A673 (cell line): ENCODE measurements around the gene SIAH2. TPM values are rescaled to one million over a fixed set of nuclear protein-coding genes. Genes with fewer than 3 reads are reported as not detected.
A peak's percentile ranks its signal among the peaks of the same experiment; 100 is the strongest.

Experiments
- Bru-seq: library from RNA; stranded (reverse); fragments of 400-500 nt; gene quantifications from one replicate; lab custom pipeline; 2021; lab: Mats Ljungman, UMichigan
- BruChase-seq, 2 experiments: library from RNA; stranded (reverse); fragments of 400-500 nt; gene quantifications; one replicate each; lab custom pipeline; 2021; lab: Mats Ljungman, UMichigan
- BruUV-seq: library from RNA; stranded (reverse); fragments of 400-500 nt; replicated peaks from 2 replicates; lab custom pipeline; 2021; lab: Mats Ljungman, UMichigan
- CTCF ChIA-PET: fragments of 300-600 bp; sonication (Branson Sonifier 250); formaldehyde crosslinking; loops from one replicate; lab custom pipeline; 2022; ENCODE audit warnings: antibody characterized with exemption; lab: Charles Lee
- POLR2A ChIA-PET: fragments of 300-600 bp; sonication (Branson Sonifier 250); formaldehyde crosslinking; loops from one replicate; lab custom pipeline; 2022; ENCODE audit warnings: antibody characterized with exemption; ENCODE audit not compliant: low non-redundant PET; lab: Charles Lee
- DNase-seq: peaks from one replicate; pipeline ENCODE4 v3.0.0-alpha.2; 2015; ENCODE audit warnings: low spot score
- H3K27ac ChIP-seq: fragments of 200-600 bp; sonication (generic); 2 replicates; pipeline ENCODE4 v1.5.1; 2016; ENCODE audit warnings: mixed run types, low read depth, mild to moderate bottlenecking, mixed read lengths, antibody characterized with exemption, low read length; ENCODE audit not compliant: poor library complexity, severe bottlenecking
- H3K27me3 ChIP-seq: fragments of 200-600 bp; sonication (generic); replicated peaks from 2 replicates; pipeline ENCODE4 v1.6.1; 2017; ENCODE audit warnings: mixed run types, low read depth, mild to moderate bottlenecking, mixed read lengths, antibody characterized with exemption, low read length; ENCODE audit not compliant: insufficient read depth, poor library complexity
- H3K36me3 ChIP-seq: fragments of 200-600 bp; sonication (generic); 2 replicates; pipeline ENCODE4 v1.6.1; 2016; ENCODE audit warnings: mixed run types, mild to moderate bottlenecking, mixed read lengths, antibody characterized with exemption, low read length; ENCODE audit not compliant: insufficient read depth, poor library complexity, severe bottlenecking
- H3K4me1 ChIP-seq: fragments of 200-600 bp; sonication (generic); 2 replicates; pipeline ENCODE4 v1.6.1; 2017; ENCODE audit warnings: mixed run types, mild to moderate bottlenecking, mixed read lengths, antibody characterized with exemption, low read length; ENCODE audit not compliant: insufficient read depth, poor library complexity, severe bottlenecking
- H3K4me3 ChIP-seq: fragments of 200-600 bp; sonication (generic); 2 replicates; pipeline ENCODE4 v1.5.1; 2016; ENCODE audit warnings: low read depth, mixed run types, mild to moderate bottlenecking, mixed read lengths, low read length; ENCODE audit not compliant: poor library complexity, severe bottlenecking
- H3K9me3 ChIP-seq: fragments of 200-600 bp; sonication (generic); 2 replicates; pipeline ENCODE4 v1.6.1; 2016; ENCODE audit warnings: mixed run types, low read depth, mild to moderate bottlenecking, mixed read lengths, antibody characterized with exemption, low read length; ENCODE audit not compliant: poor library complexity, severe bottlenecking
- CTCF ChIP-seq: fragments of 300-800, 200-600 bp; sonication (generic); conservative IDR thresholded peaks from 2 replicates; pipeline ENCODE4 v1.5.1; 2017; ENCODE audit warnings: low read depth, mild to moderate bottlenecking, antibody characterized with exemption, low read length, moderate library complexity, mixed read lengths
- EZH2 ChIP-seq: fragments of 200-600 bp; sonication (generic); IDR thresholded peaks from 2 replicates; pipeline ENCODE4 v1.6.1; 2017; ENCODE audit warnings: borderline replicate concordance, low read depth, mild to moderate bottlenecking, mixed read lengths, antibody characterized with exemption, low read length; ENCODE audit not compliant: poor library complexity, severe bottlenecking
- intact Hi-C: fragments of 100-400 bp; cut with micrococcal nuclease; formaldehyde crosslinking; loops from one replicate; pipeline ENCODE4 v1.10.0; 2022; ENCODE audit not compliant: unreplicated experiment
- long read RNA-seq: library from polyadenylated mRNA; stranded (forward); transcript quantifications from one replicate; pipeline ENCODE4 v2.0.0, GENCODE V29; 2022
- total RNA-seq: library from RNA; stranded (reverse); gene quantifications from 2 replicates; pipeline ENCODE4 v1.2.3, GENCODE V29; 2021

SIAH2 gene
- 26.8 and 28.8 TPM in 2 replicates for total RNA-seq
- percentile 86 among the genes with signal in this experiment for Bru-seq, nascent RNA
- percentile 80 among the genes with signal in this experiment for BruChase-seq, experiment 1, labeled RNA remaining after a 2-hour chase
- BruChase-seq, experiment 2, labeled RNA remaining after a 6-hour chase = percentile 63 among the genes with signal in this experiment
- long read RNA-seq, transcript SIAH2-201 (2 exons, 2,517 nt) = major isoform, 107 of 115 reads
- long read RNA-seq, partial matches to known transcripts = 0 of 115 reads
- long read RNA-seq, other reads (novel, unspliced or antisense) = 8 of 115 reads

GRCh38 chr3:150763122-150763840, at the start of gene SIAH2:
TSS of gene SIAH2 (minus strand) at chr3:150763169. CDS start at chr3:150762849, 320 bp downstream.
- peak; percentile 96 for DNase-seq
- TF ChIP-seq CTCF = no peak
- TF ChIP-seq EZH2 = no peak
- BruUV-seq = no TSS peak
- Histone ChIP-seq H3K9me3 (no peaks in the 10 kb centered on the region), H3K36me3 (peaks cover 9% of the 10 kb centered on the region), H3K27ac (peak within 1 kb of the TSS; percentile 87), H3K27me3 (no peaks in the 10 kb centered on the region), H3K4me3 (peak within 1 kb of the TSS; percentile 98), H3K4me1 (peaks cover 24% of the 10 kb centered on the region)
- ChIA-PET CTCF (interaction anchor here (0.6 to 1.0 kb wide), 2 partner anchors 42 to 106 kb away, joined by 3 to 5 read pairs; no protein-coding TSS in a partner anchor), POLR2A (interaction anchor here (0.6 kb wide), 2 partner anchors 28 to 470 kb away, joined by 5 to 7 read pairs; no protein-coding TSS in a partner anchor)
- intact Hi-C loops = loop anchor here (5.0 kb wide), 2 partner anchors 41 to 216 kb away; partner anchors contain the start of genes EIF2A and SERP1

GRCh38 chr3:150811984-150812383, 49.0 kb upstream of the SIAH2 start:
- Histone ChIP-seq H3K36me3 (no peaks in the 10 kb centered on the region), H3K27ac (no peak overlapping the region), H3K27me3 (no peaks in the 10 kb centered on the region), H3K4me1 (peaks cover 4% of the 10 kb centered on the region), H3K9me3 (no peaks in the 10 kb centered on the region), H3K4me3 (no peak overlapping the region)
- no peak for TF ChIP-seq EZH2
- no peak for TF ChIP-seq CTCF
- DNase-seq = no peak
- intact Hi-C loops = no loop called here
- no TSS peak for BruUV-seq
- ChIA-PET POLR2A (interaction anchor here (0.8 kb wide), 1 partner anchor 11 kb away, joined by 4 read pairs; no protein-coding TSS in a partner anchor), CTCF (no interaction called here)

- DNase-seq = no peak
- ChIA-PET CTCF (no interaction called here), POLR2A (no interaction called here)
- H3K4me1 ChIP-seq = peaks cover 4% of the 10 kb centered on the region
- H3K27ac ChIP-seq = no peak overlapping the region
- no peak for TF ChIP-seq CTCF
- TF ChIP-seq EZH2 = no peak
- H3K36me3 ChIP-seq = no peaks in the 10 kb centered on the region
- intact Hi-C loops = no loop called here
- BruUV-seq = no TSS peak
- H3K9me3 ChIP-seq = no peaks in the 10 kb centered on the region
- H3K4me3 ChIP-seq = no peak overlapping the region
- no peaks in the 10 kb centered on the region for H3K27me3 ChIP-seq
Measured at GRCh38 chr3:150810641-150811040, 47.7 kb upstream of the SIAH2 start.
